Ecto neural progenitor cell (in vitro differentiated cells): Measurements from ENCODE around the gene OMP.
A peak's percentile ranks its signal among the peaks of the same experiment; 100 is the strongest.

Experiments used
- DNase-seq: peaks from one replicate; pipeline ENCODE4 v3.0.0-alpha.2; 2018; ENCODE audit warnings: low spot score

OMP gene

DNA sequence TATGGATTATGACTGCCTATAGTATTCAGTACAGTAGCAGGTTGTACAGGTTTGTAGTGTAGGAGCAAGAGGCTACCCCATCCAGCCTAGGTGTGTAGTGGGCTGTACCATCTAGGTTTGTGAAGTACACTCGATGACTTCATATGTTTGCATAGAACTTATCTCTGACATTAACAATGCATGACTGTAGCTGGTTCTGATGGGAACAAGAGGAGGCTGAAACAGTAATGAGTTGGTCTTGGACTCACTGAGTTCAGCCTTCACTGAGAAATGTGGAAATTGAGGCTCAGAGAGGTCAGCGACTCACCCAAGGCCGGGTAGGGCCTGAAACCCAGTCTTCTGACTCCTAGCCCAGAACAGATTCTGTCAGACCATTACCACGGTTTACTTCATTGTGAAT lies 38.4 kb downstream of the OMP start:
- no peak for DNase-seq

DNA sequence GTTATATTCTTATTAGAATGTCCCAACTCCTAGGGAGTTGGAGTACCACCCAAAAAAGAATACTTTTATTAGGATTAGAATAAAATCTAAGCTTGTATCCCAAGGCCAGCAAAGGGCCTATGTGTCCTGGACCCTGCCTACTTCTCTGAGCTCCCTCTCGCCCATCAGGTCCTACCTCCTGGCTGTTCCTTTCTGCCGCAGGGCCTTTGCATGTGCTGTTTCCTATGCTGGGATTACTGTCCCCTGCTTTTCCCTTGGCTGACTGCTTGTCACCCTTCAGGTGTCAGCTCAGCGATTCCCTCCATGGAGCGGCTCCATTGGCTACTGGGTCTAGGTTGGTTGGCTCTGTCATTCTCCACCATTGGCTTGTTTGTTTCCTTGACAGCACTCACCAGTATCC lies 38.8 kb downstream of the OMP start:
- no peak for DNase-seq

DNA sequence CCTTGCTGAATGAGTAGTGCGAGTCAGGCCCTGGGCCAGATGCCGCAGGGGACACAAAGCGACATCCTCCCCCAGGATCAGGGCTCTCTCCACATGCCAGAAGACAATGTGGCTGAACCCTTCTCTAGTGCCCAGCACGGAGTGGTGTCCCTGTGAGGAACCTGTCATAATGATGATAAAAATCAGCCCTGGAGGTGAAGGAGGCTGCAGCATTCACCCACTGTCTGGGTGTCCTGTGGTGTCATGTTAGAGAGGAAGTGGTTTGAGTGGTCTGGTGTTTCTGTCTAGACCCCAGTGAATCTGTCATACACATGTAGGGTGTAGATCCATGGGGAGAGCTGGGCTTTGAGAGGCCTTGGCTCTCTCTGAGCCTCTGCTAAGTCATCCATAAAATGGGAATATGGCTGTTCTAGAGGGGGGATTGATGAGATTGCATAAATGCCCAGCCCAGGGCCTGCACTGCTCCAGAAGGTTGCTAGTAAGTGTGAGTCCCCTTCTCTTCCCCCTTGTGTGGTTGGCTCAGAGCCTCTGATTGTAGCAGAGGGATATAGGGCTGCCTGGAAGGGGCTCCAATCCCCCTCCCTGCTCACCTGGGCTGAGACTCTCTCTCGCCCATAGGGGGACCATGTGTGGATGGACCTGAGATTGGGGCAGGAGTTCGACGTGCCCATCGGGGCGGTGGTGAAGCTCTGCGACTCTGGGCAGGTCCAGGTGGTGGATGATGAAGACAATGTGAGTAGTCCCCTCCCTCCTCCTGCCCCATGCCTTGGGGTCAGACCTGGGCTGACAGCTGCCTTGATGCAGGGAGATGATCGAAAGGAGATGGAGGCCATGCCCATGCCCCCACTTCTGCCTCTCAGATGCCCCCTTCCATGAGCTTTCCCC lies 39.7 kb downstream of the OMP start:
- DNase-seq, result no peak

DNA sequence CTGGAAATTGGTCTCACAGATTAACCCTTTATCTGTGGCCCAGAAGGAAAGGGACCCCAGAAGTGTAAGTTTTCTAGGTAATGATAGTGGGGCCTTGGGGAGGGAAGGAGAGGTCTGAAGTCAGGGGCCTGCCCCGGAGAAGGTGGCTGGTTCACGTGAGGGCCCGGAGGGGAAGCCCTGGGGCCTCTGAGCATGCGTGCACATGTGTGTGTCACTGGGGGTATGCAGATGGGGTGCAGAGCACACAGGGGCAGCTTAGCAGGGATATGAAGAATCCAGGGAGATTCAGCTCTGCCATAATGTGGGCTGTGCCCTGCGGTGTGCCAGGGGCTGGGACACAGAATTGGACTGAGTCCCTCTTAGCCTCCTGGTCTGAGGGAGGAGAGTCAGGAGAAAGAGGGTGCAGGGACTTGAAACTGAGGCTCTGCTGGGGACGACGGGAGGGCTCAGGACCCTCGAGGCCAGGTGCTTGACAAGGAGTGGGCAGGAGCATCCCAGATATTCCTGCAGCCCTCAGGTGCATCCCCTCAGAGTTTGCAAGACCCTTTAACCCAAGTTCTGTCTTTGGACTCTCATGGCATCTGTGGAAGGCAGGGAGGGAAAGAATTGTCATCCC lies 40.9 kb downstream of the OMP start:
- DNase-seq, result no peak

DNA sequence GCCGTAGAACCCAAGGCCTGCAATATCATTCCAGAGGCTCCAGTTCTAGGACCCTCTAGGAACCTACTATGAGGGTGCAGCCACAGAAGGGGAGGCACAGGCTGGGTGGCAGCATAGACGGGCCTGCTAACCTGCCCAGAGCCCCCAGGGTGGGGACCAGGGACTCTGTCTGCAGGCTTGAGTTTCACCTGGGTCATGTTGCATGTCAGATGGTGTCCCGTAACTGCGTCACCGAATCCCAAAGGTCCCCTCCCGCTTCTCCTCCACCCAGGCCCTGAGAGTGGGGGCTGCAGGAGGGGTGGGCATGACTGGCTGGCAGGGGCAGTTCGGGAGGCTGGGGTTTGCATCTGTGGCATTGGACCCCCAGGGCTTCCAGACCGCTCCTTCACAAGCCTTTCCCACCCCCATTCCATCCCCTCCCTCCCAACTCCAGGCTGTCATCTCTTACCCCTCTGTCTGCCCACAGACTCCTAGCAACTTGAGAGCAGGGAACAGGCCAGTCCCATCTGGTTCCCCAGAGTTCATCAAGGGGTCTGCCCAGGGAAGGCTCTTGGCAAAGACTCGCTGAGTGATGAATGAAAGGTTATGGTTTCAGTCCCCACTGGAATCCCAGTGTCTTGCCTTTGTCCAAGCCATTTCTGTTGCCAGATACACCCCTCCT lies 41.7 kb downstream of the OMP start:
- no peak for DNase-seq

DNA sequence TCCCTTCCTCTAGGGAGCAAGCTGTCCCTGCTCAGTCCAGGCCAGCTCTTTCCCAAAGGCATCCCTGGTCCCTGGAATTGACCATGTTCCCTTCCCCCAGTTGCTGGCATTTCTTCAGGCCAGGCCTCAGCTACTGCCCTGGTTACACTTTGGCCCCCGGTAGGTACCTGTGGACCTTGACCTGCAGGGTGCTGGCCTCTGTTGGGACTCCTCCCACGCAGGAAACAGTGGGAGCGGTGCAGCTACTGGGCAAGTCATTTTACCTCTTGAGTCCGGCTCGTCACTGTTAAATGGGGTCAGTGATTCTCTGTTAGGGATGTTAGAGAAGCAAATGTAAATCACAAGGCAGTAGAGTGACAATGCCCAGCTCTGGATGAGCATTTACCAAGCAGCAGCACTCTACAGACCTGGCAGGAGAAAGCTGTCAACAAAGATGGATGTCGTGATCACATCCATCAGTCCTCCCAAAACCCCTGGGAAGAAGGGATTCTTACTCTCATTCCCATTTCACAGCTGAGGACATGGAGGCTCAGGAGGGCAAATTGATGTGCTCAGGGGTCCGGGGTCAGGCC lies 42.3 kb downstream of the OMP start:
- no peak for DNase-seq

DNA sequence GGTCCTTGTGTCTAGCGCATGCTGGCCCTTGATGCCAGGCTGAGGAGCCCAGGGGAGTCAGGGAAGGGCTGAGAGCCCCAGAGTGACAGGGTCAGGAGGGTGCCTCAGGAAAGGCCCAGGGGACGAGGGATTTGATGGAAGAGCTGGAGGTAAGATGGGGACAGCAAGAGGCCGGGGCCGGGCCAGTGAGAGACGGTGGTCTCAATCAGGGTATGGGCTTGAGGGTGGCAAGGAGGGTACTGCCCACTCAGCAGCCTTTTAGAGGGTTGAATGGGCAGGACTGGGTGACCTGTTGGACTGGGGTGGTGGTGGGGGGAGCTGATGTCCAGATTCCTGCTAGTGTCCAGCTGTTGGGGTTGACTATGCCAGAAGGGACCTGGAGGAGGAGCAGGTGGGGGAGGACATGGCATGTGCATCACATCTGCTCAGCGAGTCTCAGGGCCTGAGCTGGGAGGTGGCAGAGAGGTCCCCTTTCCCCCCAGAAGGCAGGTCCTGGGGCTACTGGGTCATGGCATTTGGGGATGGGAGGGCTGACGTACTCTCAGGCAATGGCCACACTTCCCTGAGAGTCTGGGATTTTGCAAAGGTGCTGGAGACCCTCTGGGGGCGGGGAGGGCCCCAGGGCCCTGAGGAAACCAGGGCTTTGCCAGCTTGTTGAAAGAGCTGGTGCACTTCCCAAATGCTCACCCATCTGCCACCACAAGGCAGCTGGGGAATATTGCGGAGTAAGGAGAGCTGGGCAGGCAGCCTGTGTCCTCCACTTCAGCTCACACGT lies 43.8 kb downstream of the OMP start:
- DNase-seq, result no peak

DNA sequence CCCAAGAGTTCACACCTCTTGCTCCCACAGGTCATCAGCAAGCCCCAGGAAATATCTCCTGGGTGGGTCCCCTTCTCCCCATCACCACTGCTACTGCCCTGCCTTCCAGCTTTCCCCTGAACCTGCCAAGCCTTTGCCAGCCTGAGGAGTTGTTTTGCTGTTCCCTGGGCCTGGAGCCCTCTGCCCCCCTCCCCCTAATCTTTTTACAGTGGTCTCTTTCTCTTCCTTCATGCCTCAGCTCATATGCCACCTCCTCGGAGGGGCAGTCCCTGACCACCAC lies 44.3 kb downstream of the OMP start:
- no peak for DNase-seq

DNA sequence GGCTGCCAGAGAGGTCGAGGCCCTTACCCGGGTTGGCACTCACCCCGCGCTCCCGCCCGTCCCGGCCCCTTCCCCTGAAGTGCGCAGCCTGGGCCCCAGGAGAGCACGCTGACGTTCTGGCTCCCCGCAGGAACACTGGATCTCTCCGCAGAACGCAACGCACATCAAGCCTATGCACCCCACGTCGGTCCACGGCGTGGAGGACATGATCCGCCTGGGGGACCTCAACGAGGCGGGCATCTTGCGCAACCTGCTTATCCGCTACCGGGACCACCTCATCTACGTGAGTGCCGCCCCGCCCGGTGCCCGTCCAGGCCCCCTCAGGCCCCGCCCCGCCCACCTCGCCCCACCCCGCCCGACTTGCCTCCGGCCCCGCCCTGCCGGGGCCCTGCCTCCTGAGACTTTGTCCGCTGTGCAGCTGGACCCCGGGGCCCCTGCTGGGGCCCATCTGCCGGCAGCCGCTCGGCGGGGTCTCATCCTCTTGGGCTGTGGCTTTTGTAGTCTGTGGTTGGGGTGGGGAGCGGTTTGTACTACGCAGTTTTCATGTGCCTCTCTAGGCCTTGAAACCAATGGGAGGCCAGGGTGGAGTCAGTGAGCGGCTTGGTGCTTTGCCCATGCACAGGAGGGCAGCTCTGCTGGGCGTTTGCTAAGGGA lies 45.2 kb downstream of the OMP start:
- DNase-seq, result peak; percentile 83

DNA sequence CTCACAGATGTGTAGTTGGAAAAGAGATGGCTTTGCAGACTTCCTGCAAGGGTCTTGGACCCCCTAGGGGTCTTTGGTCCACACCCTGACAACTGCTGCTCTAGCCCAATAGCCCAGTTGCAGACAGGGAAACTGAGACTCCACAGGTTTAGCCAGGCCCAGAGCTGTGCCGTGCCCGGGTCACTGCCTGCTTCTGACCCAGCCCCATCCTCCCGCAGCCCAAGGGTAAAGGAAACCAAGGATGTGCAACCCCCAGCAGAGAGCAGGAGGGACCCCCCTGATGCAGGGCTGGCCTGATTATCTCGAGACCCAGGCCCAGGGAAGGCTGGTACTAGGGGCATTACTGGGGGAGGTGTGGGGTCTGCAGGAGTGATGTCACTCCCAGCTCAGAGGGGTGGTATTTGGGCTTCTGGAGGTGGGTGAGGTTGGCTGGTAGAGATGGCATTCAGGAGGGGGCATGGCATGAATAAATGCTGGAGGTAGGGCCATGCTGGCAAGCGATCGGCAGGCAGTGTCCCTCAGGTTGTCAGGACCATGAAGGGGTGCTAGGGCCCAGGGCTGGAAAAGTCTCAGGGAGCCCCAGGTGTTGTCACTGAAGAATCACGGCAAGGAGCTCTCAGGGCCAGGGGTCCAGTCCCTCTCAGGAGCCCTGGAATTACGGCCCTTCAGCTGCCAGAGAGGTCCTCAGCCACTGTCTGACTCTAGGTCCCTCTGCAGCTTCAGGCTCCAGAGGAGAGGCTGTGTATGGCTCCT lies 46.5 kb downstream of the OMP start:
- no peak for DNase-seq

DNA sequence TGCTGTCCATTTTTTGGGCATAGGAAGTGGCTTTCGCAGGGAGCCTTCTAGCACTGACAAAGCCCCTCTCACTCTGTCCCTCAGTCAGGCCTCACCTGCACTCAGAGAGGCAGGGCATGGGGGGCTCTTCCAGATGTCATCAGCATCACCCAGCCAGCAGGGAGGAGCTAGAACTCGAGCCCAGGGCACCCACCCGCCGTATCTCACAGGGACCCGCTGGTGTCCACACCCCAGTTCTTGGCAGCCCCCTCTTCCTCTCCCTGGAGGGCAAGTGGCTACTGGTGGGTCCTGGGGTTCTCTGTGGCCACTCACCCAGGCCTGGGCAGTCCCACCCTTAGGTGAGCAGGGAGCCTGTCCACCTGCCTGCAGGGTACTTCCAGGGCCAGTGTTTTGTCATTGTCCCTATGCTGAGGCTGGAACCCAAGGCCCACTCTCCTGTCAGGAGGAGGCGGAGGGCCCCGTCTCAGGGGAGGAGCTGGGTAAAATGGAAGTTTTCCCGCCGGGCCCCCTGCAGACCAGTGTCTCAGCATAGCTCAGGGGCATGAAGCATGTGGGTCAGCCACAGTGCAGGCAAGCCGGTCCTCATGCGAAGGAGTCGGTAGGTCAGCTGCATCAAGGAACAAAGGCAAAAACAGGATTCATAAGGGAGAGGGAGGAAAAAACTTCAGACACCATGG lies 47.2 kb downstream of the OMP start:
- no peak for DNase-seq

DNA sequence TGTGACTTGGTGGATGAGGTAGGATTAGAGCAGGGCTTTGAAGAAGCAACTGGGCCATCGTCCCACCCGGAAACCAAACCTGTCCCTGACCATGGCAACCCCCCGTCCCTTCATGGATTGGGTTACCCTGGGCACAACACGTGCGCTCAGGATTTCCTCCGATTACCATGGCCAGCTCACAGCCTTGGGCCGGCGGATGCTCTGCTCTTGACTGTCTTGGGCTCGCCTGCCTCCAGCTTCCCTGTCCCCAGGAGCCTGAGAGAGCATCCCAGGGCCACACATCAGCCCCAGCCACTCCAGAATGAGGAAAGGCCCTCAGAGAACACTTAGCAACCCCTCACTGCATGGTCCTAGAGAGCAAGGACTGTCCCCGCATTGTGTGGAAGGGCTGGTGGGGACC lies 48.2 kb downstream of the OMP start:
- no peak for DNase-seq

DNA sequence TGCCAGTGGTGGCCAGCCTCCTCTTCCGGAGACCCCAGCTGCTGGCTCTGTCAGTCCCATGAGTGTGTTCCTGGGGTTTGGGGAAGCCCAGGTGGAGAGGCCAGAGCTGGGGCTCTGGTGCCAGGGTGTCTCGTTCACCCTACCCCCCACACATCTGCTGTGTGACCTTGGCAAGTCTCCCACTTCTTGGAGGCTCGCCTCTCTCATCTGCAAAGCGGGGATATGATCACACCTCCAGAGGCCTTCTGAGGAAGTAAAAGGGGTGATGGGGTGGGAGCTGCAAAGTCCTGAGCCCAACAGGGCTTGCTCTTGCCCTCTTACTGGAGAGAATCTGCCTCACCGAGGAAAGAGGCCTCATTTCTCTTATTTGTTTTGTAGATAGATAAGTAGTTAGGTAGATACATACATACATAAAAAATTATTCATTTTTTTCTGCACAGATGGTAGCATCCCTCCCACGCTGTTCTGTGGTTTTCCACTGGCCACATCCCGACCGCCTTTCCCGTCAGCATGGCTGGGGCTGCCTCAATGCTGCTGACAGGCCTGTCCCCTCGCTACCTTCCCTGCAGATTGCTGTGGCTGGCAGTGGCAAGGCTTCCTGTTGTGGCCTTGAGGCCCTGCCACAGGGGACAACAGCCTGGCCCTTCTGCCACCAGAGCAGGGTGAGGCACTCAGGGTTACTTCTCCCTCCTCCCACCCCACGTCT lies 49.3 kb downstream of the OMP start:
- no peak for DNase-seq

DNA sequence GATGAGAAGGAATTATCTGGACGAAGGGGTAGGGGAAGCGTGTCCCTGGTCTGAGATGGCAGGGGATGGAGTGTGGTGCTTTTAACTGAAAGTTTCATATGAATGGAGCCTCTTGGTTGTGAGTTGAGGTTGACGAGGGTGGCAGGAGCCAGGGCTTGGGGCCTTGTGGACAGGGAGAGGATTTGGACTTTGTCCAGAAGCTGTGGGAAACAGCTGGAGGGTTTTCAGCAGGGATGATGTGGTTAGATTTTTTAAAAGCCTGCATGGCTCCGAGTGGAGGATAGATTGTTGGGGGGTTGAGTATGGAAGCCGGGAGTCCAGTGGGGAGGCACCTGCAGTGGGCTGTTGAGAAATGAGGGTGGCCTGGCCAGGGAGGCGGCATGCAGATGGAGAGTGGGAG lies 50.2 kb downstream of the OMP start:
- DNase-seq, result no peak
